ENCODE data around the gene MICAL3.

- TF ChIP-seq POLR2A (IDR thresholded peaks at IDR 0.05) (no peak), CTCF (IDR thresholded peaks at IDR 0.05) (no peak)
Measured at GRCh38 chr22:17748555-17749353, 275.6 kb downstream of the MICAL3 start.

Data from suprapubic skin (tissue), 3 donors.